NOMO-1 (cell line): ENCODE measurements around the gene AP1G1.
"Not testable (repeated sequence)": the region's sequence is repeated elsewhere in the genome, so short reads cannot be mapped to it uniquely, and the experiment has no call there.

ENCODE experiments used
- DNase-seq, 2 experiments: peaks; one replicate each; lab custom pipeline; 2025; ENCODE audit not compliant: unreplicated experiment in 2 of 2; lab: John Stamatoyannopoulos, UW

Gene AP1G1

DNA sequence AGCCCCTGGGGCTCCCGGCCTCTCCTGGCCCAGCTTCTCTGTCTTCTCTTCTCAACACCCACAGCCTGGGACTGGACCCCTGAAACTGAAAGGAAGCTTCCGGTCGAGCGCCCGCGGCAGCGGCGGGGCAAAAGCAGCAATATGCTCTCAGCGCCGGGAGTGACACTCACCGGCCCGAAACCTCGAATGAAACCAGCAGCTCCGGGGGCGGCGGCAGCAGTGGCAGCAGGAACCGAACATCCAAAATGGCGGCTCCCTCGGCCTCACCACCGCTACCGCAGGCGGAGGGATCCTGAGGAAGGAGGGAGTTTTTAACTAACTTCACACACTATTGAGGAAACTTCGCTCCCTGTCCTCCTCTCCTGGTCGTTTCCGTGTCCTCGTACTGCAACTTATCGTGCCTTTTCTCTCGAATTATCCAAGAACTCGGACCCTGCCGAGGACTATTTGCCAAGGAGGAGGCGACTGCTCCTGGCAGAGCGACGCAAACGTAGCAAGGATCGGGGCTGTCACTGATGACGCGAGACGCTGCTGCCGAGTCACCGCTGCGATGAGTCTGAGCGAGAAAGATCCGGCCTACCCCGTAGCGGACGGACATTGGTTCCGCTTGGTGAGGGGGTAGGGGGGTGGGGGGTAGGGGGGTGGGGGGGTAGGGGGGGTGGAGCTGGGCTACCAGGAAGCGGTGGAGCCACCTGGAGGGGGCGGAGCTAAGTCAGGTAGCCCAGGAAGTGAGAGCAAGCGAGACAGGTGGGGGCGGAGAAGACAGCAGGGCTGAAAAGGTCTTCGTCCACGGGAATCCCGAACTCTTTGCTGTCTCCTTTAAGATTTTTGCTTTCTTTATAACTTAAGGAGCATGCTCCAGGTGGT, at the start of gene AP1G1:
TSS of gene AP1G1 (minus strand) at position 242 of the 867 bp plus-strand sequence. CDS start 19,355 bp downstream, outside the sequence.
- peak; percentile 90 to 96 for DNase-seq

DNA sequence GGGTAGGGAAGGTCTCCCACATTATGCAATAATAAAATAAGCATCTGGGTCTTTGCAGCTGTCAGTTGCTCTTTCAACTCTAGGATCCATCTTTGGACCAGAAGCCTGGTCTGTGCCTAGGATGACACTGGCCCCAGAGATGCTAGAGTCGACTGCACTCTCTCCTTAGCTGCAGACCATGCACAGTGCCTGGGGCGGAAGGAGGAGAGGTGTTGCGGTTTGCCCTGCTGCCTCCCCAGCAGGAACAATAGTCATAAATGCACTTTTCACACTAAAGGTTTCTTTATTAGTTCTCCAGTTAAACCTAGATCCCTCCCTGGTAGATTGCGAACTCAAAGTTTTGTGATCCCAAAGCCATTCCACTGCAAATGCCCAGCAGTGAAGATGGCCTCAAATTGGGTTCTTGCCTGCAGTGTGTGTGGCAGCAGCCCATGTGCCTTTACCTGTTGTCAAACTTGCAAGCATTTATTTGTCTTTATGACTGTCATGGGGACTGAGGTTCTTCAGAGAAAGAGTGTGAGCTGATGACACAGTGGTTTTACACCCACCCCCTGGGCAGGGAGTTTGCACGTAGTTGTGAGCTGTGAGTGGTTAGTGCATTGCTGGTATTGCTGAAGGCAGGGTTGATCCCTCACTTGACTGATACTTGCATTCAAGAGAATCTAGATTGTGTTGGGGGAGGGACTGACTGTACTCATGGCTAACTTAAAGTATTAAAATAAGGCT, 47.5 kb upstream of the AP1G1 start:
- DNase-seq: no peak

DNA sequence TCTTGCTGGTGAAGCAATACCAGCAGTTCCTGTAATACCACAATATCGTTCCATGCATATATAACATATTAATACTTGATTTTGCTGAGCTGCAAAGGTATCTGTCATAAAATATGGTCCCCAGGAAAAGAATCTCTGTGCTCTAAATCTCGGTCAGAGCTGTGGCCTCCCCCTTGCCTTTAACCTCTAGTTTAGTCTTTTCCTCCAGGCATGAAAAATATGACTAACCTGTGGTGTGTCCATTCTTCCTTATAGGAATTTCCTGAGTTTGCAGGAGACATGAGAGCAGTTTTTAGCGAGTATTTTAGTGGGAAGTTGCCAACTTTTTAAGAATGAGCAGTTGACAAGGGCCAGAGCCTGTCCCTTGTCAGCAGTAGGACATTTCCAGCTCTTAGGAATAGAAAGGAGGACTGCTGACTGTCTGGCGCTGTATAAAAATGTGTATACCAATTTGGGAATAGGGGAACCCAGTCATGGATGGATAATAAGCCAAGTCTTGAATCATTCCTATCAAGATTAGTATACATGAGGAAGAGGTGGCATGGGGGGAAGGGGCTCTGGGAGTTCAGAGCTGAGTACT, 45.8 kb upstream of the AP1G1 start:
- DNase-seq: no peak

DNA sequence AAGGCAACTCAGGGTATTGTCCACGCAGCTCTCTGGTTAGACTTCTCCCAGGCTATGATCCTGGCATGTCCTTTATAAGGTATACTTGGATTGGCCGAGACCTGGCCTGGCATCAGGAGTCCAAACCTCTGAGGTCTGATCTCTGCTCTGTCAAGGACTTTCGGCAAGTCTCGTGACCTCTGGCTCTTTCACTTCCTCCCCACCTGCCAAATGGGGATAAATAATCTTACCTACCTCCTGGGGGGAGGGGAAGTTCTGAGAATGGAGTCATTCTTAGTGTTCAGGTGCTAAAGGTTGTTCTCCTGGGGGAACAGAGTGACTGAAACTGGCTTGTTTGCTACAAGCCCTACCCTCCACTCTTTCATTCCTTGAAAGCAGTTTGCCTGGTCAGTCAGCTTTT, 44.8 kb upstream of the AP1G1 start:
- DNase-seq: no peak

DNA sequence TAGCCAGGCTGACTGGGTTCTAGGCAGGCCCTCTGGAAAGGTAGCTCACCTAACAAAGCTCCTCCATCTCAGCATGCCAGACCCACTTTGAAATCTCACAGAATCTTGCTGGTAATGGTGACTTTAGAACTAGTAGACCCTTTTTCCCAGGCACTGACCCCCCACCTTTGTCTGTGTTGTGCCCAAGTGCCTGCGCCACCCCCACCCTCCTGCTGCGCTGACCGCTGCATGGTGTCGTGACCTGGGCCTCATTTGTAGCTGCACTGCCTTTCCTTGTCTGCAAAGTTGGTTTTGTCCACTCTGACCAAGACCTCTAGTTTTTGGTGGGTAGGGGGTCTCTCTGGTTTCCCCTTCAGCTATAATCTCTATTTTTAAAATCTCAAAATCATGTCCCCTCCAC, 43.9 kb upstream of the AP1G1 start:
- DNase-seq: no peak

DNA sequence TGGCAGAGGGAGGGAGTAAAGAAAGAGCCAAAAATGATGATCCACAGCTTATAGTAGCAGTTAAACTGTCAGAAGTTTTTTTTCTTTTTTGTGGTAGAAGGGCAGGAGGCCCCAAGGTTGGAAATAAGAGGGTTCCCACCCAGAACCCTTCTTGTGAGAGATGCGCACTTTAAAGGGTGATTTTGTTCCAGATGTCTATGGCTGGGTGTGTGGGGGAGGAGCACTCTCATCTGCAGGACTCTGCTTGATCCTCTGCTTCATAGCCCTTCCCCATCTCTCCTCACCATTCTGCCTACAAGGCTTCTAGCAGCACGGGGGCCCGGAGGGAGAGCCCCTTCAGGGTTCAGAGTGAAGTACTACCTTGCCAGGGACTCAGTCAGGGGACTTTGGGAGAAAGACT, 43.5 kb upstream of the AP1G1 start:
- no peak for DNase-seq

DNA sequence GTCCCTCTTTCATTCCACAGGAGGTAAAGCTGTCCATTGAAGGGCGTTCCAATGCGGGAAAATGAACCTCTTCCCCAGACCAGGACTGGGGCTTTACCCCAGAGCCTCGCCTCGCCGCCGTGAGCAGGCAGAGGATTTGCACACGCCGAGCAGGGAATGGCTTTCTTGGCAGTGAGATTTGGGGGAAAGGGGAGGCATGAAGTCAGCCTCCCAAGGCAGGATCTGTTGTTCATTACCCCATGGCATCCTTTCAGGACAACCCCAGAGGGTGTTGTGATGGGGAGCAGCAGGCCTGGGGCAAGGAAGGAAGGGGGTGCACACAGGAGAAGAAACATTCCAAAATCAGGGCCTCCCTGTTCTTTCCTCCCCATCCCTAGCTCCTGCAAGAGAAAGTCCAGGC, 43.1 kb upstream of the AP1G1 start:
- DNase-seq: no peak

DNA sequence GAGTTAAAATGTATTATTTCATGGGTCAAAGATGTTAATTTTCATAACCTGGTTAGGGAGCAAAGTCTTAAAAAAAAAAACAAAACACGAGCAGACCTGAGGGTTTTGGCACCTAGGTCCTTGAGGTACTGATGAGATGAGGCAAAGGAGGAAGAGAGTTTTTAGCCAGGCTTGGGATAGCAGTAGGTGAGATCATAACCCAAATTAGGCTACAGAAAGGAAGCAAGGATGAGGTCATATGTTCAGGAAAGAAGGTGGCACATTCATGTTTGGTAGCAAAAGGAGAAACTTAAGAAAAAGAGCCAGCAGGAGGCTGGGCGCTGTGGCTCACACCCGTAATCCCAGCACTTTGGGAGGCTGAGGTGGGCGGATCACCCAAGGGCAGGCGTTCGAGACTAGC, 40.0 kb upstream of the AP1G1 start:
- DNase-seq: no peak

DNA sequence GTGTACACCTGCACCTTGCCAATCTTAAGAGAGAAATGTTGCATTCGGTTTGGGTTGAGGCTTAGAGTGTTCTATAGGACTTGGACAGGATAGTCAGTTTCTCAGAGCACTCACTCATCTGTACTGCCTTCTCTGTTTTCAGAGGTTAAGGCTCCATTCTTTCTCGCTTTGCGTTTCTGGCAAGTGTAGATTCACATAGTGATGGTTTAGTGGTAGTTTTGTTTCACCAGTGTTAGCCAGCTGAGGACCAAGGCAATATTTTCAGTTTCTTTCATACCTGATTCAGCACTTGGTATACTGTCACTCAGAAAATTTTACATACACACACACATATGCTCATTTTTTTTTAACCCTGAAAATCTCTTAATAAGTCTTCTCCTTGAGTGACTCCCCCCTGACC, 38.5 kb upstream of the AP1G1 start:
- no peak for DNase-seq

DNA sequence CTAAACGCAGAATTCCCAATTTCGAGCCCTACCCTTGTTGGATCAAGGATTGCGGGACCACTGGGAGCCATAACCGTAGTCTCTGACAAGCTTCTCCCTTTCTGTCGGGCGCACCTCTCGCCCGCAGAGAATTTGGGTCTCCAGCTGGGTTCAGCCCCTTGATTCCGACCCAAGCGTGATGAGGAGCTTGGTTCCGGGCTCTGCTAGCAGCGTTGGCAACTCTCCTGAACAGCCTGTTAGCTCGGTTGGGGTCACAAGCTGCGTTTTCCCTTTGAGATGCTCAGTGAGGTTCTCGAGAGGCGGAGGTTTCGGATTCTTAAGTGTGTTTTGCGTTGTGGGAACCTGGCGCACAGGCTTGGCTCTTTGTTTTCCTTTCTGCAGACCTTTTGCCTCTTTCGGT, 37.8 kb upstream of the AP1G1 start:
- no peak for DNase-seq

DNA sequence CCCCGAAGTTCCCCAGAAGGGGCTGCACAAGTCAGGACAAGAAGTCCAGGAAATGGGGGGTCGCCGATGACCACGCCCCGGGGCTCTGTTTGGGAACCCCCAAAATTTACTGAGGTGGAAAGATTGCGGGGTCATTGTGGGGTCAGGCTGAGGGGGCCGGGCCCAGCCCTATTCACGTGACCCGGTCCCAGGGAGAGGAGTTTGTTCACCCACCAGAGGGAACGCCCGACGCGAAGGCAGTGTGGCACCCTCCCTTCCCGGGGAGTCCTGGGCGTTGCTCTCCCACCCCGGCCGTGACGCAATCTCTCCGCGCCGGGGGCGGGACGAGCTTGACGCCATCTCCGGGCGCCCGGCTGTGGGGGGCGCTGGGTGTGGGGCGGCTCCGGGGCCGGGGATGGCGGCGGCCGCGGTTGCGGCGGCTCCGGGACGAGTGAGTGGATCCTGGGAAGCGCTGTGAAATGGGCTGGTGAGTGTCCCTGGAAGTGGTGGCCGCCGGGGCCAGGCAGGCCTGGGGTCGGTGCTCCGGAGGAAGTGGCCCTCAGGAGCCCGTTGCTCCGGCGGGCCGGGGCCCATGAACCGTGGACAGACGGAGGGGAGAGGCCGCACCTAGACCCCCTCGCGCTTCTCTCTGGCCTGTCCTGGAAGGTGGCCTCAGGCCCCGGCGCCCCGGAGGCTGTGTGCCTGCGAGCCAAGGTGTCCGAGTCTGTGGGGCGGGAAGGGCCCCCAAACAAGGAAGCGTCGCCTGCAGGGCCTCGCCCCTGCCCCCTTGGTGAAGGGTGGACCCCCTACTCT, 37.2 kb upstream of the AP1G1 start, which contains the start of gene ATXN1L:
TSS of gene ATXN1L (plus strand) at position 338 of the 792 bp plus-strand sequence. CDS start 3,765 bp downstream, outside the sequence.
- peak; percentile 79 to 87 for DNase-seq

DNA sequence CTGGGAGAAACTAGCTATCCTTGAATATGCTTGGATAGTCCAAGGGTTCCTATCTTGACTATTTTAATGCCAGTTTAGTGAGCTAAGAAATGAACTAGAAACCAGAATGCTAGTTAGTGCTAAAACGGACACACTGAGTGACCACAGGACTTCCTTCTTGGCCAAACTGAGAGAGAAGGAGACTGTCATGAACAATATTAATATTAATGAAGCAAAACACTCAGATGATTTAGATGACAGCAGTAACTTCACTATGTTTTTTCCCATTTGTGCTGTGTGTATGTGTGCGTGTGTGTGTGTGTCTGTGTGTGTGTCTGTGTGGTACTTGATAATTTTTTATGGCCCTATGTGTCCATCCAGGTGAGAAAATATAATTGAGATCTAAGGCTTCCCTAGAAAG, 34.9 kb upstream of the AP1G1 start:
- DNase-seq: no peak

DNA sequence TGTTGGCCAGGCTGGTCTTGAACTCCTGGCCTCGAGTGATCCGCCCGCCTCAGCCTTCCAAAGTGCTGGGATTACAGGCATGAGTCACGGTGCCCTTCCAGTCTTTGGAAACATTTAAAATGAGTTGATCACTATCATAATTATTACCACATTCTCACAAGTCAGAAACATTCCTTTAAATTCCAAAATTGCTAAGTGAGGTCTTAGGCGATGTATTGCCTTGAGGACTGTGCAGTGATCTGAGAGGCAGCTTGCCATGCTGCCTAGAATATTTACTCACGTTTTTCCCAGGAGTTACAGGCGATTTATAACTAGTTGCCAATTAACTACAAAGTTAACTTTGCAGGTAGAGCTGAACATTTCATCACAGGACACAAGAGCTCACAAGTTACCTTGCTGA, 31.4 kb upstream of the AP1G1 start:
- DNase-seq: no peak

DNA sequence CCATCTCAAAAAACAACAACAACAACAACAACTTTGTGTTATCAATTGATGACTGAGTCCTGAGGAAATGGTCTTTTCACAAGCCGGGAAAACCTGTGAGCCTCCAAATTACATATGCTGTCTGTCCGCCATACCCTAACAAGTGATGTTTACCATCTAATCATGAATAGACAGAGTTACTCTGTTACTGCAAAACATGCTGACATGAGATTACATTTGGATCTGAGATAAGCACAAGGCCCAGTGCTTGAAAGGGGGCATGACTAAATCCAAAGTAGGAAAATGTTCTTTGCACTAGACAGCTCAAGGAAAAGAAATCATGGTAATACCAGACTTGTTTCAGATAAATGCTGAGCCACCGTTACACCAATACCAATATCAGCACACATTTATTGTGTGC, 28.5 kb upstream of the AP1G1 start:
- DNase-seq: no peak

DNA sequence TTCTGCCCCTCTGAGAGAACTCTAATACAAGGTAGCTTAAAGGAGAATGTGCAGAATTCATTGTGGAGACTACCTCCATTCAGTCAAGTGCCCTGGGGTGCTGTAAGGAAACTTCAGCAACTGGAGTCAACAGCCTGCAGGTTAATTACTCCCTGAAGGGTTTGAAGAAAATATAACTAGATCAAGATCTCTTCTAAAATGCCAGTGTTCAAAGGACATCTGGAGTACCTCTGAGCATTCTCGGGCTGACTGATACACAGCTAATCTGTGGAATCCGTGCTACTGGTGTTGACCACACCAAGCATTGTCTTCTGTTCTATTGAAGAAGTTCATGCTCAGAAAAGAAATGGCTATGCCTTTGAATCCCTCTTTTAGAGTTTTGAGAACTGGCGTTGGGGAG, 25.7 kb upstream of the AP1G1 start:
- no peak for DNase-seq

DNA sequence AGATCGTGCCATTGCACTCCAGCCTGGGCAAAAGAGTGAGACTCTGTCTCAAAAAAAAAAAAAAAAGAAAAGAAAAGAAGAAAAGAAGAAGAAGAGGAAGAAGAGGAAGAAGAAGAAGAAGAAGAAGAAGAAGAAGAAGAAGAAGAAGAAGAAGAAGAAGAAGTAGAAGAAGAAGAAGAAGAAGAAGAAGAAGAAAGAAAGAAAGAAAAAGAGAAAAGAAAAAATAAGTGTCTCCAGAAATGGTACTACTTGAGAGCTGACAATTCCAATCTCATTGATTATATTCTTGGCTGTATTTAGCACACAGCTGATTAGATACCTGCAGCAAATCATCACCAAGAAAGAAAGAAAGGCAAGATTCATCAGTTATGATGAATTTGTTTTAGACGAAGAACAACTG, 23.5 kb upstream of the AP1G1 start:
- DNase-seq: not testable (repeated sequence)

DNA sequence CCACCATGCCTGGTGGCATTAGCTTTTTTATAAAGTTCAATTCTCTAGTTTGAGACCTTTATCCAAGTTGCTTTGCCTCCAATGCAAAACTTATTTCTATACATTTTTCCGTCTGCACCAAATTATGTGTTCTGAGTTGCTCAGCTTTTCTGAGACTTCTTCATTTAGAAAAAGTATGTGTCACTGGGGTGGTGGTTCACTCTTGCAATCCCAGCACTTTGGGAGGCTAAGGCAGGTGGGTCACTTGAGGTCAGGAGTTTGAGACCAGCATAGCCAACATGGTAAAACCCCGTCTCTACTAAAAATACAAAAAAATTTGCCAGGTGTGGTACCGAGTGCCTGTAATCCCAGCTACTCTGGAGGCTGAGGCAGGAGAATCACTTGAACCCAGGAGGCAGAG, 23.1 kb upstream of the AP1G1 start:
- DNase-seq: not testable (repeated sequence)

DNA sequence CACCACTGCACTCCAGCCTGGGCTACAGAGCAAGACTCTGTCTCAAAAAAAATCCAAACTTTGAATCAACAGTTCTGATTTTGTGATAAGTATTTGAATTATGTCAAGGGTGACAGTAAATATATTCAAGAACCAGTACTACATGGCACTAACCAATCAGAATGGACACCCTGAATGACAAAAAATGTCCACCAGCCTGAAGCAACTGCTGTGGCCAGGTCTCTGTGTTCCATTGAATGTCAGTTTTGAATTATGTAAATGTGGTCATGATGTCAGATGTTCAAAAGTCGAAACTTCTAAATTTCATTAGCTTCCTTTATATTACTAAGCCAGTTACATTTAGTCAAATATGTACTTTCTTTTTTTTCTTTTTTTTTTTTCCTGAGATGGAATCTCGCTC, 21.7 kb upstream of the AP1G1 start:
- no peak for DNase-seq

DNA sequence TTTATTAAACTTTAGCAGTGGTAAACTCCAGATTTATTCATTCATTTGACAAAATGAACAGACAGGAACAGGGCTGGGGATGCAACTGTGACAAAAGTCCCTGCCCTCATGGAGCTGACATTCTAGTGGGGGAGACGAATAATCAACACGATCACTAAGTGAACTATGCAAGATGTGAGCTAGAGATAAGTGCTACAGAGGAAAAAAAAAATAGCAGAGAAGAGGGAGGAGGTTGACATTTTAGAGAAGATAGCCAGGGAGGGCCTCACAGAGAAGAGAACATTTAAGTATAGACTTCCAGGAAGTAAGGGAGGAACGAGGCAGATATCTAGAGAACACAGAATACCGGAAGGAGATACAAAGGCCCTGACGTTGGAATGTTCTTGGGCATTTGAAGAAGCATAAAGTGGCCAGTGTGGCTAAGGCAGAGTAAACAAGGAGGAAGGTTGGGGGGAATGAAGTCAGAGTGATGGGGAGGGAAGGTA, 17.9 kb upstream of the AP1G1 start:
- DNase-seq: no peak

DNA sequence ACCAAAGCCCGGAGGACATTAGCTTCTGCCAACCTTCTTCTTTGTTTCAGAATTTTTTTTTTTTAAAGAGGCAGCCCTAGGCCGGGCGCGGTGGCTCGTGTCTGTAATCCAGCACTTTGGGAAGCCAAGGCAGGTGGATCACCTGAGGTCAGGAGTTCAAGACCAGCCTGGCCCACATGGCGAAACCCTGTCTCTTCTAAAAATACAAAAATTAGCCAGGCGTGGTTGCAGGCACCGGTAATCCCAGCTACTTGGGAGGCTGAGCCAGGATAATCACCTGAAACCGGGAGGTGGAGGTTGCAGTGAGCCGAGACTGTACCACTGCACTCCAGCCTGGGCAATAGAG, 8.5 kb upstream of the AP1G1 start:
- not testable (repeated sequence) for DNase-seq
